ENCODE data around the gene SLC13A5.

SLC13A5 gene

GRCh38 chr17:6641247-6641863 is 71.8 kb downstream of the SLC13A5 start:
- Histone ChIP-seq H3K4me3 (ENCODE audit: low read length) (peak overlapping the region; percentile 96), H3K27me3 (ENCODE audit: insufficient read depth, low read length) (no peaks in the 10 kb centered on the region), H3K27ac (ENCODE audit: low read length) (peak overlapping the region; percentile 67), H3K36me3 (ENCODE audit: insufficient read depth, low read depth, low read length) (peaks cover 41% of the 10 kb centered on the region), H3K4me1 (ENCODE audit: insufficient read depth, low read length) (peaks cover 4% of the 10 kb centered on the region; the same call in 1 of the 2 replicates), H3K9ac (ENCODE audit: low read depth, low read length) (peak overlapping the region; percentile 93), H3K9me3 (ENCODE audit: insufficient read depth, low read depth, low read length) (no peaks in the 10 kb centered on the region)

- H3K27me3 ChIP-seq (ENCODE audit: insufficient read depth, low read length), result no peaks in the 10 kb centered on the region
- peak within 1 kb of the TSS; percentile 96 for H3K4me3 ChIP-seq (ENCODE audit: low read length)
- peaks cover 36% of the 10 kb centered on the region for H3K36me3 ChIP-seq (ENCODE audit: insufficient read depth, low read depth, low read length)
- H3K27ac ChIP-seq (ENCODE audit: low read length), result peak within 1 kb of the TSS; percentile 84
- peak within 1 kb of the TSS; percentile 93 for H3K9ac ChIP-seq (ENCODE audit: low read depth, low read length)
- H3K9me3 ChIP-seq (ENCODE audit: insufficient read depth, low read depth, low read length), result no peaks in the 10 kb centered on the region
- H3K4me1 ChIP-seq (ENCODE audit: insufficient read depth, low read length), result peaks cover 4% of the 10 kb centered on the region; the same call in 1 of the 2 replicates
Measured at GRCh38 chr17:6640536-6641246, 72.5 kb downstream of the SLC13A5 start, which contains the start of the genes KIAA0753 and TXNDC17. Gene KIAA0753, minus strand, starts transcription at chr17:6640711. Its CDS starts 5,608 bp downstream, at chr17:6635103. Gene TXNDC17, plus strand, starts transcription at chr17:6641060. Its CDS starts 23 bp downstream, at chr17:6641083.

DNA sequence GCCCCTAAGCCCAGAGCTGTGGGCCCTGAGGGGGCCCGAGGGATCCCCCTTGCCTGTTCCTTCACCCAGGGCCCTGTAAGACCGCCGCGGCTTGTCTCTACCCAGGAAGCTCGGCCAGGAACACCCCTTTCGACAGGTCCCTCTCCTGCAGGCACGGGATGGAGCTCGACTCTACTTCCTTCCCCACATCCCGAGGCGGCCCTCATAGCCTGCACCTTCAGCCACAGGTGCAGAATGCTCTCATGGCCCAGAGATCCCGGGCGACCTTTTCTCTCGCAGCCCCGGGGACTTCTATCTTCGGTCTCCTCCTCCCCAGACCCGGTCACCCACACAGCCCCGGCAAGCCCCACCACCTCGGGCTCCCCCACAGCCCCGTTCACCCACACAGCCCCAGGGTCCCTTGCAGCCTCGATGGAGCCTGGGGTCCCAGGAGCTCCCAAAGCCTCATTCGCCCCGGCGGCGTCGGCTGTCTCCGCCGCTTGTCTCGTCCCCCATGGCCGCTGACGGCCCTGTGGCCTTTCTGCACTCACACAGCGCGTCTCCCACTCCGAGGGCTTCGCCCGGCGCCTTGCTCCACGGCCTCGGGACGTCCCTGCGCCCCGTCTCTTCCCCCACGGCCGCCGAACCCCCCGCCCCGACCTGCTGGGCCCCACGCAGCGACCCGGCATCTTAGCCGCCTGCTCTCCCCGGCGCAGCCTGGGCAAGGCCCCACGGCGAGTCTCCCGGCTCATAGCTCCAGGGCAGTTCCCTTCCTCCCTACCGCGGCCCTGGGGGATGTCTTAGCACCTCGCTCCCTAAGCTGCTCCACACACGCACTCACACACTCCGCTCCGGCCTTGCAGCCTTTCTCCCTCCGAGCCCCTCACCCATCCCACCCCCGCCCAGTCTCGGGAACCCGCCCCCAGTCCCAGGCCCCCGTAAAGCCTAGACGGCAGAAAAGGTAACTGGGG is 73.3 kb downstream of the SLC13A5 start:
- Histone ChIP-seq H3K9me3 (ENCODE audit: insufficient read depth, low read depth, low read length) (no peaks in the 10 kb centered on the region), H3K36me3 (ENCODE audit: insufficient read depth, low read depth, low read length) (peaks cover 32% of the 10 kb centered on the region), H3K27ac (ENCODE audit: low read length) (peak overlapping the region; percentile 84), H3K27me3 (ENCODE audit: insufficient read depth, low read length) (no peaks in the 10 kb centered on the region), H3K4me3 (ENCODE audit: low read length) (peak overlapping the region; percentile 96), H3K4me1 (ENCODE audit: insufficient read depth, low read length) (peaks cover 4% of the 10 kb centered on the region; the same call in 1 of the 2 replicates), H3K9ac (ENCODE audit: low read depth, low read length) (peak overlapping the region; percentile 93)

GRCh38 chr17:6639014-6639585 is 74.1 kb downstream of the SLC13A5 start:
- Histone ChIP-seq H3K36me3 (ENCODE audit: insufficient read depth, low read depth, low read length) (peaks cover 31% of the 10 kb centered on the region), H3K4me1 (ENCODE audit: insufficient read depth, low read length) (peaks cover 4% of the 10 kb centered on the region; the same call in 1 of the 2 replicates), H3K27ac (ENCODE audit: low read length) (no peak overlapping the region), H3K4me3 (ENCODE audit: low read length) (peak overlapping the region; percentile 96), H3K9ac (ENCODE audit: low read depth, low read length) (peak overlapping the region; percentile 93; the same call in 1 of the 2 replicates), H3K27me3 (ENCODE audit: insufficient read depth, low read length) (no peaks in the 10 kb centered on the region), H3K9me3 (ENCODE audit: insufficient read depth, low read depth, low read length) (no peaks in the 10 kb centered on the region)

- Histone ChIP-seq H3K9me3 (ENCODE audit: insufficient read depth, low read depth, low read length) (no peaks in the 10 kb centered on the region), H3K27me3 (ENCODE audit: insufficient read depth, low read length) (no peaks in the 10 kb centered on the region), H3K36me3 (ENCODE audit: insufficient read depth, low read depth, low read length) (peaks cover 29% of the 10 kb centered on the region), H3K4me3 (ENCODE audit: low read length) (no peak overlapping the region), H3K4me1 (ENCODE audit: insufficient read depth, low read length) (peaks cover 4% of the 10 kb centered on the region; the same call in 1 of the 2 replicates), H3K9ac (ENCODE audit: low read depth, low read length) (no peak overlapping the region), H3K27ac (ENCODE audit: low read length) (no peak overlapping the region)
Measured at GRCh38 chr17:6638046-6638908, 74.9 kb downstream of the SLC13A5 start.

GRCh38 chr17:6637458-6637840 is 75.7 kb downstream of the SLC13A5 start:
- H3K36me3 ChIP-seq (ENCODE audit: insufficient read depth, low read depth, low read length), result peaks cover 29% of the 10 kb centered on the region
- no peaks in the 10 kb centered on the region for H3K27me3 ChIP-seq (ENCODE audit: insufficient read depth, low read length)
- H3K9ac ChIP-seq (ENCODE audit: low read depth, low read length), result no peak overlapping the region
- H3K27ac ChIP-seq (ENCODE audit: low read length), result no peak overlapping the region
- no peak overlapping the region for H3K4me3 ChIP-seq (ENCODE audit: low read length)
- peaks cover 4% of the 10 kb centered on the region; the same call in 1 of the 2 replicates for H3K4me1 ChIP-seq (ENCODE audit: insufficient read depth, low read length)
- H3K9me3 ChIP-seq (ENCODE audit: insufficient read depth, low read depth, low read length), result no peaks in the 10 kb centered on the region

DNA sequence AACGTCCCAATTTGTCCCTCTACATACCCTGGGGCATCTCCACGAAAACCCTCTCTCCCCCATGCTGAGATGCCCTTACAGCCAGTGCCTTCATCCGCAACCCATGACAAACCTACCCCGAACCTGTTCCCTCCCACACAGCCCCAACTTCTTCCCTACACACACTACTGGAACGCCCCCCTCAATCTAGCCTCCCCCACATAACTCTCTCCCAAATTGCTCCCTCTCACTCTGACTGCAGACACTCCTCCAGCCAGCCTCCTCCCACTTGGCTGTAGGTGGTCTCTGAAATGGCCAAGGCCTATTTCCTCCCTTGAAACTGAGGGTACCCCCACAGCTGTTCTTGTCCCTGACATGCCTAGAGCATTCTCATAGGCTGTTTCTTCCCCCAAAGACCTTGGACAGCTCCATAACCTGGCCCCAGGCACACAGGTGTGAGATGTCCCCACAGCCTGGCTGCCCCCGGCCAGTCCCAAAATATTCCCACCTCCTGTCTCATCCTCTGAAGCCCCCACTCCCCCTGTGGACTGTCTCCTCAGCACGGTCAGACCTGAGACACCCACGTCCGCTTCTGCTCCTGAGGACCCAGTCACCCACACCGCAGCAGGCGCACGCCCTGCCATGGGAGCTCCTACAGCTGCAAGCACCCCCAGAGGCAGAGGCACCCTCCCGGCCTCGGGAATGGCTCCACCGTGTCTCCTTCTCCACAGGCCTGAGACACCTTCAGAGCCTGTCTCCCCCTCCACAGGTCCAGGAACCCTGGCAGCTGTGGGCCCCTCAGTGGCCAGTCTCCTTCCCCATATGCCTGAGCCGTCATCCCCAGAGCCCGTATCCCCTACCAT is 76.3 kb downstream of the SLC13A5 start:
- Histone ChIP-seq H3K4me3 (ENCODE audit: low read length) (no peak overlapping the region), H3K27ac (ENCODE audit: low read length) (no peak overlapping the region), H3K36me3 (ENCODE audit: insufficient read depth, low read depth, low read length) (peaks cover 31% of the 10 kb centered on the region), H3K27me3 (ENCODE audit: insufficient read depth, low read length) (no peaks in the 10 kb centered on the region), H3K4me1 (ENCODE audit: insufficient read depth, low read length) (no peaks in the 10 kb centered on the region; the same call in 1 of the 2 replicates), H3K9ac (ENCODE audit: low read depth, low read length) (no peak overlapping the region), H3K9me3 (ENCODE audit: insufficient read depth, low read depth, low read length) (no peaks in the 10 kb centered on the region)

DNA sequence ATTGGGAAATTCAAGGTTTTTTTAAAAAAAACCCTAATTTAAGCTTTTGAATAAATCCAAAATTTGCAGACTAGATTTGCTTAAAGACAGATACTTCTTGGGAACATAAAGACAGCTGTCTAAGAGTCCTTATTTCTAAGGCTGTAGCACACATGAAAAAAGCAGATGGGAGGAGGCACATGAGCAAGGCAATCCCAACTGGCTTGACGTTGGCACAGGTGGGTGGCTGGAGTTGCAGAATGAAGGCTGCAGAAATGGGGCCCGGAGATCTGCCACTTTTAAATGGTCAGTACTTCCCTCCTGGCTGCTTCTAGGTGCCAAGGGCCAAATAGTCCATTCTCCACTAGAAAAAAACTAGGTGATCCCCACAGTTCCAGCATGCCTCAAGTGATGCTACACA is 77.1 kb downstream of the SLC13A5 start:
- Histone ChIP-seq H3K9ac (ENCODE audit: low read depth, low read length) (no peak overlapping the region), H3K4me1 (ENCODE audit: insufficient read depth, low read length) (no peaks in the 10 kb centered on the region), H3K4me3 (ENCODE audit: low read length) (no peak overlapping the region), H3K27ac (ENCODE audit: low read length) (no peak overlapping the region), H3K27me3 (ENCODE audit: insufficient read depth, low read length) (no peaks in the 10 kb centered on the region), H3K9me3 (ENCODE audit: insufficient read depth, low read depth, low read length) (no peaks in the 10 kb centered on the region), H3K36me3 (ENCODE audit: insufficient read depth, low read depth, low read length) (peaks cover 37% of the 10 kb centered on the region)
